HEK293 (cell line): ENCODE measurements around the gene BTBD6.

ENCODE experiments used
- SCRT1 ChIP-seq: fragments of 450-650 bp; formaldehyde crosslinking; IDR thresholded peaks from 2 replicates; pipeline ENCODE4 v1.5.1; 2016; ENCODE audit warnings: missing biosample characterization, missing genetic modification characterization, borderline replicate concordance
- SP3 ChIP-seq: fragments of 450-650 bp; formaldehyde crosslinking; IDR thresholded peaks from 2 replicates; pipeline ENCODE4 v1.5.1; 2016; ENCODE audit warnings: missing biosample characterization, missing genetic modification characterization
- TRIM28 ChIP-seq: IDR thresholded peaks from 2 replicates; pipeline ENCODE4 v1.6.1; 2011; ENCODE audit warnings: low read length, control low read depth, borderline replicate concordance
- ZNF274 ChIP-seq, 2 experiments: fragments of 200-500 bp in 1 of 2; fragments of 450-650 bp in 1 of 2; sonication (Bioruptor generic) in 1 of 2; formaldehyde crosslinking in 1 of 2; IDR thresholded peaks; 2 replicates each; pipeline versions ENCODE4 v1.5.1 to v1.6.1; 2014 to 2016; ENCODE audit warnings: borderline replicate concordance in 1 of 2, inconsistent platforms in 1 of 2, low read length in 1 of 2, missing biosample characterization in 1 of 2, missing genetic modification characterization in 1 of 2
- ZNF391 ChIP-seq: fragments of 450-650 bp; formaldehyde crosslinking; IDR thresholded peaks from 2 replicates; pipeline ENCODE4 v1.5.1; 2016; ENCODE audit warnings: low read depth, missing biosample characterization, missing genetic modification characterization, borderline replicate concordance
- ZNF473 ChIP-seq: fragments of 450-650 bp; formaldehyde crosslinking; IDR thresholded peaks from 2 replicates; pipeline ENCODE4 v1.5.1; 2017; ENCODE audit warnings: missing biosample characterization, missing genetic modification characterization
- ZNF510 ChIP-seq: fragments of 450-650 bp; formaldehyde crosslinking; IDR thresholded peaks from 2 replicates; pipeline ENCODE4 v1.5.1; 2018; ENCODE audit warnings: mild to moderate bottlenecking, missing genetic modification characterization, missing biosample characterization; ENCODE audit not compliant: insufficient replicate concordance
- ZNF571 ChIP-seq: fragments of 450-650 bp; formaldehyde crosslinking; IDR thresholded peaks from 2 replicates; pipeline ENCODE4 v1.5.0; 2017; ENCODE audit warnings: missing biosample characterization, missing genetic modification characterization
- ZNF768 ChIP-seq: fragments of 450-650 bp; formaldehyde crosslinking; IDR thresholded peaks from 2 replicates; pipeline ENCODE4 v1.5.1; 2018; ENCODE audit warnings: missing biosample characterization, mild to moderate bottlenecking, missing genetic modification characterization
- ZNF837 ChIP-seq: fragments of 450-650 bp; formaldehyde crosslinking; IDR thresholded peaks from 2 replicates; pipeline ENCODE4 v1.5.1; 2016; ENCODE audit warnings: missing biosample characterization, missing genetic modification characterization
- TF ChIP-seq, protein P1 (sequence below): fragments of 450-650 bp; formaldehyde crosslinking; IDR thresholded peaks from 2 replicates; pipeline ENCODE4 v1.5.1; 2016; ENCODE audit warnings: missing biosample characterization, missing genetic modification characterization
- TF ChIP-seq, protein P2 (sequence below): fragments of 450-650 bp; formaldehyde crosslinking; IDR thresholded peaks from 2 replicates; pipeline ENCODE4 v1.5.1; 2017; ENCODE audit warnings: missing biosample characterization, missing genetic modification characterization
- TF ChIP-seq, protein P3 (sequence below): fragments of 450-650 bp; formaldehyde crosslinking; IDR thresholded peaks from 2 replicates; pipeline ENCODE4 v1.5.1; 2016; ENCODE audit warnings: missing biosample characterization, missing genetic modification characterization
- TF ChIP-seq, protein P4 (sequence below): fragments of 450-650 bp; formaldehyde crosslinking; IDR thresholded peaks from 2 replicates; pipeline ENCODE4 v1.5.1; 2016; ENCODE audit warnings: missing biosample characterization, missing genetic modification characterization

DNA sequence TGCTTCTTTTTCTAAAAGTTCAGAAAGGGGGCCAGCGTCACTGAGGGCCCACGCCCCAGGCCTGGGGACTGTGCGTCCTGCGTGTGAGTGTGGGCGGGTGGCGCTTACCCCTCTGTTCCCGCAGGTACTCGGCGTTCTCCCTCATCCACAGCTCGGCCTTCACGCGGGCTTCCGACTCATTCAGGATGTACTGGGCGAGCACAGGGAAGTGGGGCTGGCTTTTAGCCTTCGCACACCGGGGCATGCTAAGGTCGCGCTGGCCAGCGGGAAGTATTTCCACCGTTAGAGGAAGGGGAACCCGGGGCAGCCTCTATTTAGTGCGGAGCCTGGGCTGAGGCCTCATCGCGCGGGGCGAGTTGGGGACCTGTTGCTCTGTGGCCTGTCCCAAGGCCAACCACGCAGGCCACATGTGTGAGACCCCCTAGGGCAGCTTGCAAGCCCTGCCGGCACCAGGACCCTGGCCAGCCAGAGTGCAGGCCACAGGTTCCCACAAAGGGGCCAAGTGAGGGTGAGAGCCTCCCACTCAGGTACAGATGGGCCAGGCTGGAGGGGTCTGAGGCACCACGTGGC is 29.2 kb upstream of the BTBD6 start:
- TF ChIP-seq ZNF473 (tag by site-specific recombination) (no peak), ZNF768 (no peak), ZNF510 (tag by site-specific recombination) (no peak), SCRT1 (tag by site-specific recombination) (peak; percentile 56; the same call in 1 of the 2 replicates), ZNF571 (no peak), SP3 (no peak), ZNF837 (tag by site-specific recombination) (no peak), TRIM28 (no peak), ZNF391 (no peak), ZNF274 (IDR thresholded peaks at IDR 0.05; ENCODE audit: low read length) (no peak), ZNF274 (tag by site-specific recombination; IDR thresholded peaks at IDR 0.05; ENCODE audit: borderline replicate concordance) (no peak)
- TF ChIP-seq, protein P1, sequence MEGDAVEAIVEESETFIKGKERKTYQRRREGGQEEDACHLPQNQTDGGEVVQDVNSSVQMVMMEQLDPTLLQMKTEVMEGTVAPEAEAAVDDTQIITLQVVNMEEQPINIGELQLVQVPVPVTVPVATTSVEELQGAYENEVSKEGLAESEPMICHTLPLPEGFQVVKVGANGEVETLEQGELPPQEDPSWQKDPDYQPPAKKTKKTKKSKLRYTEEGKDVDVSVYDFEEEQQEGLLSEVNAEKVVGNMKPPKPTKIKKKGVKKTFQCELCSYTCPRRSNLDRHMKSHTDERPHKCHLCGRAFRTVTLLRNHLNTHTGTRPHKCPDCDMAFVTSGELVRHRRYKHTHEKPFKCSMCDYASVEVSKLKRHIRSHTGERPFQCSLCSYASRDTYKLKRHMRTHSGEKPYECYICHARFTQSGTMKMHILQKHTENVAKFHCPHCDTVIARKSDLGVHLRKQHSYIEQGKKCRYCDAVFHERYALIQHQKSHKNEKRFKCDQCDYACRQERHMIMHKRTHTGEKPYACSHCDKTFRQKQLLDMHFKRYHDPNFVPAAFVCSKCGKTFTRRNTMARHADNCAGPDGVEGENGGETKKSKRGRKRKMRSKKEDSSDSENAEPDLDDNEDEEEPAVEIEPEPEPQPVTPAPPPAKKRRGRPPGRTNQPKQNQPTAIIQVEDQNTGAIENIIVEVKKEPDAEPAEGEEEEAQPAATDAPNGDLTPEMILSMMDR (tag by site-specific recombination), result no peak
- TF ChIP-seq, protein P2, sequence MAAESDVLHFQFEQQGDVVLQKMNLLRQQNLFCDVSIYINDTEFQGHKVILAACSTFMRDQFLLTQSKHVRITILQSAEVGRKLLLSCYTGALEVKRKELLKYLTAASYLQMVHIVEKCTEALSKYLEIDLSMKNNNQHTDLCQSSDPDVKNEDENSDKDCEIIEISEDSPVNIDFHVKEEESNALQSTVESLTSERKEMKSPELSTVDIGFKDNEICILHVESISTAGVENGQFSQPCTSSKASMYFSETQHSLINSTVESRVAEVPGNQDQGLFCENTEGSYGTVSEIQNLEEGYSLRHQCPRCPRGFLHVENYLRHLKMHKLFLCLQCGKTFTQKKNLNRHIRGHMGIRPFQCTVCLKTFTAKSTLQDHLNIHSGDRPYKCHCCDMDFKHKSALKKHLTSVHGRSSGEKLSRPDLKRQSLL (tag by site-specific recombination), result no peak
- TF ChIP-seq, protein P3, sequence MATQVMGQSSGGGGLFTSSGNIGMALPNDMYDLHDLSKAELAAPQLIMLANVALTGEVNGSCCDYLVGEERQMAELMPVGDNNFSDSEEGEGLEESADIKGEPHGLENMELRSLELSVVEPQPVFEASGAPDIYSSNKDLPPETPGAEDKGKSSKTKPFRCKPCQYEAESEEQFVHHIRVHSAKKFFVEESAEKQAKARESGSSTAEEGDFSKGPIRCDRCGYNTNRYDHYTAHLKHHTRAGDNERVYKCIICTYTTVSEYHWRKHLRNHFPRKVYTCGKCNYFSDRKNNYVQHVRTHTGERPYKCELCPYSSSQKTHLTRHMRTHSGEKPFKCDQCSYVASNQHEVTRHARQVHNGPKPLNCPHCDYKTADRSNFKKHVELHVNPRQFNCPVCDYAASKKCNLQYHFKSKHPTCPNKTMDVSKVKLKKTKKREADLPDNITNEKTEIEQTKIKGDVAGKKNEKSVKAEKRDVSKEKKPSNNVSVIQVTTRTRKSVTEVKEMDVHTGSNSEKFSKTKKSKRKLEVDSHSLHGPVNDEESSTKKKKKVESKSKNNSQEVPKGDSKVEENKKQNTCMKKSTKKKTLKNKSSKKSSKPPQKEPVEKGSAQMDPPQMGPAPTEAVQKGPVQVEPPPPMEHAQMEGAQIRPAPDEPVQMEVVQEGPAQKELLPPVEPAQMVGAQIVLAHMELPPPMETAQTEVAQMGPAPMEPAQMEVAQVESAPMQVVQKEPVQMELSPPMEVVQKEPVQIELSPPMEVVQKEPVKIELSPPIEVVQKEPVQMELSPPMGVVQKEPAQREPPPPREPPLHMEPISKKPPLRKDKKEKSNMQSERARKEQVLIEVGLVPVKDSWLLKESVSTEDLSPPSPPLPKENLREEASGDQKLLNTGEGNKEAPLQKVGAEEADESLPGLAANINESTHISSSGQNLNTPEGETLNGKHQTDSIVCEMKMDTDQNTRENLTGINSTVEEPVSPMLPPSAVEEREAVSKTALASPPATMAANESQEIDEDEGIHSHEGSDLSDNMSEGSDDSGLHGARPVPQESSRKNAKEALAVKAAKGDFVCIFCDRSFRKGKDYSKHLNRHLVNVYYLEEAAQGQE, result no peak
- TF ChIP-seq, protein P4, sequence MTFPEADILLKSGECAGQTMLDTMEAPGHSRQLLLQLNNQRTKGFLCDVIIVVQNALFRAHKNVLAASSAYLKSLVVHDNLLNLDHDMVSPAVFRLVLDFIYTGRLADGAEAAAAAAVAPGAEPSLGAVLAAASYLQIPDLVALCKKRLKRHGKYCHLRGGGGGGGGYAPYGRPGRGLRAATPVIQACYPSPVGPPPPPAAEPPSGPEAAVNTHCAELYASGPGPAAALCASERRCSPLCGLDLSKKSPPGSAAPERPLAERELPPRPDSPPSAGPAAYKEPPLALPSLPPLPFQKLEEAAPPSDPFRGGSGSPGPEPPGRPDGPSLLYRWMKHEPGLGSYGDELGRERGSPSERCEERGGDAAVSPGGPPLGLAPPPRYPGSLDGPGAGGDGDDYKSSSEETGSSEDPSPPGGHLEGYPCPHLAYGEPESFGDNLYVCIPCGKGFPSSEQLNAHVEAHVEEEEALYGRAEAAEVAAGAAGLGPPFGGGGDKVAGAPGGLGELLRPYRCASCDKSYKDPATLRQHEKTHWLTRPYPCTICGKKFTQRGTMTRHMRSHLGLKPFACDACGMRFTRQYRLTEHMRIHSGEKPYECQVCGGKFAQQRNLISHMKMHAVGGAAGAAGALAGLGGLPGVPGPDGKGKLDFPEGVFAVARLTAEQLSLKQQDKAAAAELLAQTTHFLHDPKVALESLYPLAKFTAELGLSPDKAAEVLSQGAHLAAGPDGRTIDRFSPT, result no peak
